Measurements from ENCODE around the gene MYO16. TPM values are rescaled to one million over a fixed set of nuclear protein-coding genes. Genes with fewer than 3 reads are reported as not detected.
A peak's percentile ranks its signal among the peaks of the same experiment; 100 is the strongest.

Gene MYO16
- total and polyA plus RNA-seq, 4 experiments from 2014 or later: 0.54 to 14.9 (median 6.3) TPM

DNA sequence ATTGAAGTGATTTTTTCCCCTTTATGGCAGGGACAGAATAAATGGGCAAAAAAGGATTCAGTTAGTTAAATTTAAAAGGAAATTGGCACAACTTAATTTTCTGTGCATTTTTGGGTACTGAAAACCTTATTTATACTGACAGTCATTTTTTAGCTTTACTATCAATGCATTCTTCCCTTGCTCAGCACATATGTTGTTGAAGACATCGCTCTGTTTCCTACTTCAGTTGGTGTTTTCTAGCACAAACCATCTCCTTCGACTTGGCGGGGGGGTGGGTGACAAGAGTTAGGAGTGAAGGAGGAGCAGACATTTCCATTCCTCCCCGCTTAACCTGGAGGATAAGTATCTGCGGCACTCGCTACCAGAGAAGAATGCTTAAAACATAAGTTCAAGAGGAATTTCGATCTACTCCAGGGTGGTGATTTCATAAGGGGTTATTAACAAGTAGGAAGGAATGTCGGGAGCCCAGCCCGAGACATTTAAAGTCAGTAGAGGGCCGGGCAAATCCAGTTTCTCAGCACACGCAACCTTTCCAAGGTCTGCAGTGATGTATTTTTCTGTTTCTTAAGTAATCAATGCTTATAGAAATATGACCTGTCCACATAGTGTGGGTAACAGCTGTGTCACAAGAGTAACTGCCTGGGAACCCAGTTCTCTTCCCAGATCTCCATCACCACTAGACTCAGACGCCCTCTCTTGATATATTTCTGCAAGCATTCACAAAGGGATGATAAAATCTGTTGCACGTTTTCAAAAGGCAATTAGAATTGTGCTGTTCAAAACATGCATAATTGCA, 525.8 kb downstream of the MYO16 start:
- Histone ChIP-seq H3K27ac (ENCODE audit: low read depth, low read length) (no peak overlapping the region), H3K36me3 (ENCODE audit: insufficient read depth, low read length) (no peaks in the 10 kb centered on the region), H3K4me3 (ENCODE audit: low read length in 2 of 2) (no peak overlapping the region), H3K27me3 (ENCODE audit: insufficient read depth, low read length) (no peaks in the 10 kb centered on the region), H3K9me3 (ENCODE audit: control insufficient read depth in 1 of 2, low read length in 2 of 2) (no peaks in the 10 kb centered on the region), H3K4me1 (ENCODE audit: insufficient read depth, low read length) (no peaks in the 10 kb centered on the region)
- no peak overlapping the region for H3K4me3 Mint-ChIP-seq
- CTCF ChIA-PET (ENCODE audit: partially characterized antibody): no interaction called here
- intact Hi-C loops (cut with micrococcal nuclease): no loop called here
- no peak overlapping the region for H3K27ac Mint-ChIP-seq
- no peaks in the 10 kb centered on the region for H3K9me3 Mint-ChIP-seq
- H3K4me1 Mint-ChIP-seq: peaks cover 0 to 2% (median 0%) of the 10 kb centered on the region in 4 donors
- POLR2A ChIA-PET (ENCODE audit: partially characterized antibody): no interaction called here
- H3K36me3 Mint-ChIP-seq: no peaks in the 10 kb centered on the region
- no peak for DNase-seq
- H3K27me3 Mint-ChIP-seq: no peaks in the 10 kb centered on the region

DNA sequence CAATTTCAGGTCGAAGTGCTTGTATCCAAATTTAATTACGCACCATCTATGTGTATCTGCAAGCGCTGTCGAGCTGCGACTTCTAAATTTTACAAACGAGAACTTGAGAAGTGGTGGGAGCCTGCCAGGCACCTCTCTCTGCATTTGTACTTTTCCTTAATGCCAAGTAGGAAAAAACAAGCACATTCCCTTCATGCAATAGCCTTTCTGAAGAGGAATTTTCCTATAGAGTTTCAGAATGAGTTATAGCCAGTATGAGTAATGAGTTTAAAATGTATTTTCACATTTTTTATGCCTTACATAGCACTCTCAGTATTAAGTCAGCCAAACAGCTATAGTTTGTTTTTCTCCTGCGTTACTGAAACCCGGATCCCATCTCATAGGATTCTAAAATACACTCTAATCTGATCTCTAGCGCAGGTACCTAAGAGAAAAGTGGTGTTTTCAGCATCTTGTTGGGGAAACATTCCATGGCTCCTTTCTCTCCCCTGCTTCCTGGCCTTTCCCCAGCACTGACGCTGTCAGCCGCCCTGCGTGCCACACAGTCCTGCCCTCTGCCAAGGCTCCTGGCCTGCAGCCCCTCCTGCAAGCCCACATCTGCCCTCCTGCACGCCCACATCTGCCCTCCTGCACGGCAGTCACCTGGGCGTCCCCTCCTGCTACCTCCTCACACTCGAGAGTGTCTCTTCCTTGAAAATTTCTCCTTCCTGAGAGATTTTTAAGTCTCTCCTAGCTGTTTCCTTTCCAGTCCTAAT, 526.9 kb downstream of the MYO16 start:
- H3K4me3 Mint-ChIP-seq: peak overlapping the region in 1 of 8 donors; percentile 1
- no peaks in the 10 kb centered on the region for H3K9me3 Mint-ChIP-seq
- Histone ChIP-seq H3K27me3 (ENCODE audit: insufficient read depth, low read length) (no peaks in the 10 kb centered on the region), H3K36me3 (ENCODE audit: insufficient read depth, low read length) (no peaks in the 10 kb centered on the region), H3K4me1 (ENCODE audit: insufficient read depth, low read length) (no peaks in the 10 kb centered on the region), H3K4me3 (ENCODE audit: low read length in 2 of 2) (no peak overlapping the region), H3K9me3 (ENCODE audit: control insufficient read depth in 1 of 2, low read length in 2 of 2) (no peaks in the 10 kb centered on the region), H3K27ac (ENCODE audit: low read depth, low read length) (no peak overlapping the region)
- H3K4me1 Mint-ChIP-seq: peaks cover 0 to 3% (median under 1%) of the 10 kb centered on the region in 4 donors
- CTCF ChIA-PET (ENCODE audit: partially characterized antibody): no interaction called here
- intact Hi-C loops (cut with micrococcal nuclease): no loop called here
- no peak for DNase-seq
- H3K36me3 Mint-ChIP-seq: no peaks in the 10 kb centered on the region
- POLR2A ChIA-PET (ENCODE audit: partially characterized antibody): no interaction called here
- no peaks in the 10 kb centered on the region for H3K27me3 Mint-ChIP-seq
- H3K27ac Mint-ChIP-seq: peak overlapping the region in 1 of 7 donors; percentile 62

GRCh38 chr13:109157275-109157674, 527.9 kb downstream of the MYO16 start:
- ChIA-PET CTCF (ENCODE audit: partially characterized antibody) (no interaction called here), POLR2A (ENCODE audit: partially characterized antibody) (no interaction called here)
- Histone ChIP-seq H3K4me3 (ENCODE audit: low read length in 2 of 2) (no peak overlapping the region), H3K27ac (ENCODE audit: low read depth, low read length) (no peak overlapping the region), H3K9me3 (ENCODE audit: control insufficient read depth in 1 of 2, low read length in 2 of 2) (no peaks in the 10 kb centered on the region), H3K27me3 (ENCODE audit: insufficient read depth, low read length) (no peaks in the 10 kb centered on the region), H3K4me1 (ENCODE audit: insufficient read depth, low read length) (no peaks in the 10 kb centered on the region), H3K36me3 (ENCODE audit: insufficient read depth, low read length) (no peaks in the 10 kb centered on the region)
- DNase-seq: no peak
- no peaks in the 10 kb centered on the region for H3K36me3 Mint-ChIP-seq
- H3K27ac Mint-ChIP-seq: no peak overlapping the region
- H3K9me3 Mint-ChIP-seq: no peaks in the 10 kb centered on the region
- H3K4me3 Mint-ChIP-seq: no peak overlapping the region
- H3K4me1 Mint-ChIP-seq: peaks cover 0 to 4% (median under 1%) of the 10 kb centered on the region in 4 donors
- intact Hi-C loops (cut with micrococcal nuclease): no loop called here
- H3K27me3 Mint-ChIP-seq: no peaks in the 10 kb centered on the region

DNA sequence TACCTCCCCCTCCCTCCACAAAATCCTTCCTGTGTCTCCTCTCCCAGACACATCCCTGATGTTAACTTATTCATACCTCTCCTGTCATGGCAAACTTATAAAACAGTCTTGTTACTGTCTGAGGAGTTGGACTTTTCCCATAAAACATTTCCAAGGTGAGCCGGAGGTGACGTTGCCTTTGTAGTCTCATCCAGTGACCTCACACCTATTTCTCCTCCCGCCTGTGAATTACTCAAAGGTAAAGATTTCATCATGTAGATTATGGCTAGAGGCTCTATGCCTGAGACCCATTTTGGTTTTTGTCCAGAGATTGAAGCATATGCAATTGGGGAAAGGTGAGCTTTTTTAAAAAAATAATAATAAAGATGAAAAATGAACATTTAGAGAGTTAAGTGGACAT, 529.0 kb downstream of the MYO16 start:
- no peak for DNase-seq
- Histone ChIP-seq H3K9me3 (ENCODE audit: control insufficient read depth in 1 of 2, low read length in 2 of 2) (no peaks in the 10 kb centered on the region), H3K27me3 (ENCODE audit: insufficient read depth, low read length) (no peaks in the 10 kb centered on the region), H3K36me3 (ENCODE audit: insufficient read depth, low read length) (no peaks in the 10 kb centered on the region), H3K4me1 (ENCODE audit: insufficient read depth, low read length) (no peaks in the 10 kb centered on the region), H3K27ac (ENCODE audit: low read depth, low read length) (no peak overlapping the region), H3K4me3 (ENCODE audit: low read length in 2 of 2) (no peak overlapping the region)
- ChIA-PET POLR2A (ENCODE audit: partially characterized antibody) (no interaction called here), CTCF (ENCODE audit: partially characterized antibody) (no interaction called here)
- Mint-ChIP-seq H3K4me3 (no peak overlapping the region), H3K27ac (no peak overlapping the region), H3K4me1 (peaks cover 0 to 8% (median under 1%) of the 10 kb centered on the region in 4 donors), H3K36me3 (no peaks in the 10 kb centered on the region), H3K9me3 (no peaks in the 10 kb centered on the region), H3K27me3 (no peaks in the 10 kb centered on the region)
- intact Hi-C loops (cut with micrococcal nuclease): no loop called here

DNA sequence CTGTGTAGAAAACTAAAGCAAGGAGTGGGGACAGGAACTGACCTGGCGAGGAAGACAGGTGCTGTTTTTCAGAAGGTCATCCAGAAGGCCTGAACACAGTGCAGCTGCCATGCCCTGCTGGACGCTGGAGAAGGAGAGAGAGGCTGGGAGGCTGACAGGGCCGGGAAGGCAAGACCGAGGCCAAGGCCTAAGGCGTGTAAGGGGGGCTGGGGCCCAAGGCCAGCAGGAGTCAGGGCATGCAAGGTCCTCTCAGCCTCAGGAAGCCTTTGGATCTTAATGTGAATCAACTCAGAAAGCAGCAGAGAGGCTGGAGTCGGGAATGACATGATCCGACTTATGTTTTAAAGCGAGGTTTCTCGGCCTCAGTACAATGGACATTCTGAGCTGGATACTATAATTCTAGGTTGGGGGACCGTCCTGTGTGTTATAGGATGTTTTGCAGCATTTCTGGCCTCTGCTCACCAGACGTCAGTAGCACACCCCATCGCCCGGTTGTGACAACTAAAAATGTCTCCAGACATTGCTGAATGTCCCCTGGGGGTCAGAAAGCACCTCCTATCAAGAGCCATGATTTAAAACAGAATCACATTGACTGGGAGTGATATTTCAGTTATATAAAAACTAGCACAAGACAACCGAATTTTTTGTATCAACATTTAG, 530.4 kb downstream of the MYO16 start:
- H3K4me3 ChIP-seq (ENCODE audit: low read length in 2 of 2): no peak overlapping the region
- DNase-seq: no peak
- Mint-ChIP-seq H3K9me3 (no peaks in the 10 kb centered on the region), H3K36me3 (no peaks in the 10 kb centered on the region), H3K27me3 (no peaks in the 10 kb centered on the region), H3K4me3 (no peak overlapping the region), H3K27ac (no peak overlapping the region), H3K4me1 (peaks cover 0 to 8% (median under 1%) of the 10 kb centered on the region in 4 donors)
- H3K36me3 ChIP-seq (ENCODE audit: insufficient read depth, low read length): no peaks in the 10 kb centered on the region
- no peak overlapping the region for H3K27ac ChIP-seq (ENCODE audit: low read depth, low read length)
- POLR2A ChIA-PET (ENCODE audit: partially characterized antibody): no interaction called here
- H3K9me3 ChIP-seq (ENCODE audit: control insufficient read depth in 1 of 2, low read length in 2 of 2): no peaks in the 10 kb centered on the region
- intact Hi-C loops (cut with micrococcal nuclease): no loop called here
- no peaks in the 10 kb centered on the region for H3K27me3 ChIP-seq (ENCODE audit: insufficient read depth, low read length)
- H3K4me1 ChIP-seq (ENCODE audit: insufficient read depth, low read length): no peaks in the 10 kb centered on the region
- CTCF ChIA-PET (ENCODE audit: partially characterized antibody): no interaction called here

GRCh38 chr13:109160357-109160756, 530.9 kb downstream of the MYO16 start:
- H3K4me1 Mint-ChIP-seq: peaks cover 0 to 8% (median under 1%) of the 10 kb centered on the region in 4 donors
- no peak for DNase-seq
- ChIA-PET CTCF (ENCODE audit: partially characterized antibody) (no interaction called here), POLR2A (ENCODE audit: partially characterized antibody) (no interaction called here)
- Histone ChIP-seq H3K4me3 (ENCODE audit: low read length in 2 of 2) (no peak overlapping the region), H3K27ac (ENCODE audit: low read depth, low read length) (no peak overlapping the region), H3K9me3 (ENCODE audit: control insufficient read depth in 1 of 2, low read length in 2 of 2) (no peaks in the 10 kb centered on the region), H3K4me1 (ENCODE audit: insufficient read depth, low read length) (no peaks in the 10 kb centered on the region), H3K27me3 (ENCODE audit: insufficient read depth, low read length) (no peaks in the 10 kb centered on the region), H3K36me3 (ENCODE audit: insufficient read depth, low read length) (no peaks in the 10 kb centered on the region)
- no peaks in the 10 kb centered on the region for H3K27me3 Mint-ChIP-seq
- H3K9me3 Mint-ChIP-seq: no peaks in the 10 kb centered on the region
- no peaks in the 10 kb centered on the region for H3K36me3 Mint-ChIP-seq
- no peak overlapping the region for H3K4me3 Mint-ChIP-seq
- H3K27ac Mint-ChIP-seq: no peak overlapping the region
- intact Hi-C loops (cut with micrococcal nuclease): no loop called here

- ChIA-PET CTCF (ENCODE audit: partially characterized antibody) (no interaction called here), POLR2A (ENCODE audit: partially characterized antibody) (no interaction called here)
- Histone ChIP-seq H3K27me3 (ENCODE audit: insufficient read depth, low read length) (no peaks in the 10 kb centered on the region), H3K27ac (ENCODE audit: low read depth, low read length) (no peak overlapping the region), H3K9me3 (ENCODE audit: control insufficient read depth in 1 of 2, low read length in 2 of 2) (no peaks in the 10 kb centered on the region), H3K36me3 (ENCODE audit: insufficient read depth, low read length) (no peaks in the 10 kb centered on the region), H3K4me3 (ENCODE audit: low read length in 2 of 2) (no peak overlapping the region), H3K4me1 (ENCODE audit: insufficient read depth, low read length) (no peaks in the 10 kb centered on the region)
- Mint-ChIP-seq H3K9me3 (no peaks in the 10 kb centered on the region), H3K36me3 (no peaks in the 10 kb centered on the region), H3K4me1 (peaks cover 0 to 8% (median under 1%) of the 10 kb centered on the region in 4 donors), H3K27ac (no peak overlapping the region), H3K4me3 (no peak overlapping the region), H3K27me3 (no peaks in the 10 kb centered on the region)
- DNase-seq: no peak
- intact Hi-C loops (cut with micrococcal nuclease): no loop called here
Observed at GRCh38 chr13:109160887-109161669, 531.7 kb downstream of the MYO16 start.

Data from CD4-positive, alpha-beta memory T cell (primary cell).